K562 (cell line): ENCODE results near the gene IFNK. TPM values are rescaled to one million over a fixed set of nuclear protein-coding genes. Genes with fewer than 3 reads are reported as not detected.

Experiments used
- ATF7 ChIP-seq: fragments of 450-650 bp; IDR thresholded peaks from 2 replicates; pipeline ENCODE4 v1.7.1; 2014; ENCODE audit warnings: mild to moderate bottlenecking, moderate library complexity
- CREB1 ChIP-seq, 2 experiments: sonication (generic) in 1 of 2; formaldehyde crosslinking in 1 of 2; IDR thresholded peaks; 2 replicates each; pipeline versions ENCODE4 v1.6.1 to v1.8.0; 2012 to 2022; ENCODE audit warnings: inconsistent platforms in 1 of 2, mild to moderate bottlenecking in 1 of 2, missing genetic modification reagents in 1 of 2, moderate library complexity in 1 of 2
- CXXC5 ChIP-seq: fragments of 250-450 bp; sonication (Bioruptor Pico); IDR thresholded peaks from 2 replicates; pipeline ENCODE4 v1.8.0; 2022; ENCODE audit warnings: inconsistent platforms, mild to moderate bottlenecking, moderate library complexity
- DPF2 ChIP-seq: fragments of 450-650 bp; IDR thresholded peaks from 2 replicates; pipeline ENCODE4 v1.6.1; 2016
- EP400 ChIP-seq: fragments of 450-650 bp; IDR thresholded peaks from 2 replicates; pipeline ENCODE4 v1.6.1; 2017; ENCODE audit warnings: antibody characterized with exemption, mild to moderate bottlenecking, moderate library complexity
- FOXK2 ChIP-seq, 2 experiments: fragments of 450-650 bp; IDR thresholded peaks in 1 of 2; conservative IDR thresholded peaks in 1 of 2; 2 replicates each; pipeline ENCODE4 v1.6.1; 2016; ENCODE audit warnings: low read depth in 2 of 2, mild to moderate bottlenecking in 1 of 2
- FOXM1 ChIP-seq, 2 experiments: fragments of 450-650 bp in 1 of 2; sonication (generic) in 1 of 2; formaldehyde crosslinking in 1 of 2; IDR thresholded peaks; 2 replicates each; pipeline versions ENCODE4 v1.6.1 to v1.9.0; 2017 to 2022; ENCODE audit warnings: low read depth in 2 of 2, mild to moderate bottlenecking in 2 of 2, missing genetic modification reagents in 1 of 2, moderate library complexity in 1 of 2
- GABPA ChIP-seq: fragments of 200-800 bp; sonication (Bioruptor generic); conservative IDR thresholded peaks from 2 replicates; pipeline ENCODE4 v1.6.1; 2016; ENCODE audit warnings: low read depth, missing genetic modification characterization, missing compliant biosample characterization
- HDAC6 ChIP-seq: IDR thresholded peaks from 2 replicates; pipeline ENCODE4 v1.6.1; 2012; ENCODE audit warnings: low read depth, mild to moderate bottlenecking, control low read depth, inconsistent platforms, low read length, moderate library complexity
- HMG20B ChIP-seq: fragments of 250-450 bp; sonication (Bioruptor Pico); IDR thresholded peaks from 2 replicates; pipeline ENCODE4 v1.5.0; 2021; ENCODE audit warnings: mild to moderate bottlenecking
- KHSRP ChIP-seq: fragments of 450-650 bp; IDR thresholded peaks from 2 replicates; pipeline ENCODE4 v1.6.1; 2017
- MXI1 ChIP-seq: IDR thresholded peaks from 2 replicates; pipeline ENCODE4 v1.6.1; 2011; ENCODE audit warnings: low read depth, mild to moderate bottlenecking, improper control_type of control experiment, low read length
- NCOA1 ChIP-seq: fragments of 450-650 bp; IDR thresholded peaks from 2 replicates; pipeline ENCODE4 v1.6.1; 2016; ENCODE audit warnings: low read depth
- NELFE ChIP-seq: IDR thresholded peaks from 2 replicates; pipeline ENCODE4 v1.6.1; 2011; ENCODE audit warnings: mild to moderate bottlenecking; ENCODE audit not compliant: insufficient read depth, insufficient read length
- NRF1 ChIP-seq, 2 experiments: fragments of 450-650 bp; IDR thresholded peaks in 1 of 2; conservative IDR thresholded peaks in 1 of 2; 2 replicates each; pipeline ENCODE4 v1.6.1; 2014; ENCODE audit warnings: mild to moderate bottlenecking in 2 of 2
- TAF7 ChIP-seq: fragments of 450-650 bp; IDR thresholded peaks from 2 replicates; pipeline ENCODE4 v1.6.1; 2016; ENCODE audit warnings: missing genetic modification characterization, missing compliant biosample characterization
- ZBTB12 ChIP-seq: fragments of 250-450 bp; sonication (Bioruptor Pico); IDR thresholded peaks from 2 replicates; pipeline ENCODE4 v1.4.0; 2020
- ZNF143 ChIP-seq: sonication (generic); formaldehyde crosslinking; IDR thresholded peaks from 2 replicates; pipeline ENCODE4 v1.9.0; 2022; ENCODE audit warnings: mild to moderate bottlenecking, missing genetic modification reagents
- ZNF445 ChIP-seq: fragments of 250-450 bp; sonication (Bioruptor Pico); IDR thresholded peaks from 2 replicates; pipeline ENCODE4 v1.4.0; 2020; ENCODE audit warnings: low read depth, mild to moderate bottlenecking, moderate library complexity
- ZNF584 ChIP-seq: fragments of 200-800 bp; sonication (Bioruptor generic); IDR thresholded peaks from 2 replicates; pipeline ENCODE4 v1.6.1; 2016; ENCODE audit warnings: low read depth, mild to moderate bottlenecking, missing genetic modification characterization, missing compliant biosample characterization
- polyA plus RNA-seq, 8 experiments: library from polyadenylated mRNA; depleted of rRNA in 4 of 8; stranded (reverse) in 5 of 8; unstranded in 3 of 8; fragments of >200 nt; fragmentation: Nextera tagmentation in 2 of 8; fragmentation: Illumina TruSeq in 1 of 8; extraction: Ambion mirVana in 2 of 8; extraction: Trizol in 1 of 8; gene quantifications; 2 replicates each; pipeline versions ENCODE4 v1.2.1 to v1.2.3, GENCODE V29; 2011 to 2014; ENCODE audit warnings: inconsistent platforms in 1 of 8, missing spikeins in 1 of 8
- total RNA-seq, 7 experiments: library from RNA; depleted of rRNA in 6 of 7; stranded (reverse); fragments of >200 nt in 6 of 7; fragmentation: Illumina TruSeq in 2 of 7; extraction: Trizol in 2 of 7; gene quantifications; 2 replicates each; pipeline versions ENCODE4 v1.2.1 to v1.2.3, GENCODE V29; 2011 to 2021; ENCODE audit warnings: low replicate concordance in 1 of 7
- TF ChIP-seq, protein P1 (sequence below), 2 experiments: fragments of 450-650 bp; conservative IDR thresholded peaks; 2 replicates each; pipeline ENCODE4 v1.6.1; 2017; ENCODE audit warnings: mild to moderate bottlenecking in 2 of 2, moderate library complexity in 2 of 2
- TF ChIP-seq, protein P2 (sequence below), 2 experiments: IDR thresholded peaks; 2 replicates each; pipeline ENCODE4 v1.6.1; 2011; ENCODE audit warnings: borderline replicate concordance in 1 of 2, control low read depth in 1 of 2, low read depth in 1 of 2, low read length in 1 of 2, mild to moderate bottlenecking in 1 of 2, mixed read lengths in 1 of 2, moderate library complexity in 1 of 2; ENCODE audit not compliant: insufficient read depth in 1 of 2, insufficient read length in 1 of 2, poor library complexity in 1 of 2, severe bottlenecking in 1 of 2; ENCODE audit errors: extremely low read depth in 1 of 2
- TF ChIP-seq, protein P3 (sequence below): sonication (generic); formaldehyde crosslinking; IDR thresholded peaks from 2 replicates; pipeline ENCODE4 v1.9.0; 2022; ENCODE audit warnings: mild to moderate bottlenecking, missing genetic modification reagents

IFNK gene
- total and polyA plus RNA-seq, 9 of the 15 experiments (the other 6 are each of a cell fraction or from before 2014, with no cell fraction given), result 0.11 TPM; not detected in 8

GRCh38 chr9:27573634-27574590 is 49.8 kb downstream of the IFNK start (continued):
- TF ChIP-seq HDAC6 (no peak), DPF2 (0 out of 2 replicates have a peak, but pooled peaks have one; percentile 26), MXI1 (no peak), ZNF143 (CRISPR knock-in tag) (no peak), GABPA (tag) (peak; percentile 71), NCOA1 (peak; percentile 81), CXXC5 (CRISPR knock-in tag) (peak; percentile 74), HMG20B (no peak), ATF7 (peak; percentile 93), FOXK2 (conservative IDR thresholded peaks at IDR 0.05 in 1 of 2, IDR thresholded peaks at IDR 0.05 in 1 of 2; ENCODE audit: low read depth in 2 of 2) (peak; percentile 59 to 67), ZNF445 (no peak), KHSRP (peak; percentile 56; the same call in 1 of the 2 replicates), ZBTB12 (CRISPR knock-in tag) (peak; percentile 79), TAF7 (no peak), EP400 (peak; percentile 67), ZNF584 (CRISPR knock-in tag) (no peak), CREB1 (IDR thresholded peaks at IDR 0.05) (peak; percentile 96), CREB1 (CRISPR knock-in tag; IDR thresholded peaks at IDR 0.05) (peak; percentile 90), FOXM1 (IDR thresholded peaks at IDR 0.05; ENCODE audit: low read depth) (no peak), FOXM1 (CRISPR knock-in tag; IDR thresholded peaks at IDR 0.05; ENCODE audit: low read depth) (no peak), NRF1 (conservative IDR thresholded peaks at IDR 0.05 in 1 of 2, IDR thresholded peaks at IDR 0.05 in 1 of 2) (0 out of 4 replicates have a peak, but pooled peaks of 1 of the 2 experiments have one; percentile 9), NELFE (no peak)
- TF ChIP-seq, protein P1, sequence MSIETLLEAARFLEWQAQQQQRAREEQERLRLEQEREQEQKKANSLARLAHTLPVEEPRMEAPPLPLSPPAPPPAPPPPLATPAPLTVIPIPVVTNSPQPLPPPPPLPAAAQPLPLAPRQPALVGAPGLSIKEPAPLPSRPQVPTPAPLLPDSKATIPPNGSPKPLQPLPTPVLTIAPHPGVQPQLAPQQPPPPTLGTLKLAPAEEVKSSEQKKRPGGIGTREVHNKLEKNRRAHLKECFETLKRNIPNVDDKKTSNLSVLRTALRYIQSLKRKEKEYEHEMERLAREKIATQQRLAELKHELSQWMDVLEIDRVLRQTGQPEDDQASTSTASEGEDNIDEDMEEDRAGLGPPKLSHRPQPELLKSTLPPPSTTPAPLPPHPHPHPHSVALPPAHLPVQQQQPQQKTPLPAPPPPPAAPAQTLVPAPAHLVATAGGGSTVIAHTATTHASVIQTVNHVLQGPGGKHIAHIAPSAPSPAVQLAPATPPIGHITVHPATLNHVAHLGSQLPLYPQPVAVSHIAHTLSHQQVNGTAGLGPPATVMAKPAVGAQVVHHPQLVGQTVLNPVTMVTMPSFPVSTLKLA (conservative IDR thresholded peaks at IDR 0.05), result peak; percentile 43 to 64; a peak in 2 of 4 replicates
- TF ChIP-seq, protein P2, sequence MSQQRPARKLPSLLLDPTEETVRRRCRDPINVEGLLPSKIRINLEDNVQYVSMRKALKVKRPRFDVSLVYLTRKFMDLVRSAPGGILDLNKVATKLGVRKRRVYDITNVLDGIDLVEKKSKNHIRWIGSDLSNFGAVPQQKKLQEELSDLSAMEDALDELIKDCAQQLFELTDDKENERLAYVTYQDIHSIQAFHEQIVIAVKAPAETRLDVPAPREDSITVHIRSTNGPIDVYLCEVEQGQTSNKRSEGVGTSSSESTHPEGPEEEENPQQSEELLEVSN (IDR thresholded peaks at IDR 0.05; ENCODE audit: borderline replicate concordance in 1 of 2, extremely low read depth in 1 of 2, insufficient read depth in 1 of 2, insufficient read length in 1 of 2, low read depth in 1 of 2, low read length in 1 of 2, poor library complexity in 1 of 2, severe bottlenecking in 1 of 2), result peak in 1 of 2 experiments; percentile 53
- TF ChIP-seq, protein P3, sequence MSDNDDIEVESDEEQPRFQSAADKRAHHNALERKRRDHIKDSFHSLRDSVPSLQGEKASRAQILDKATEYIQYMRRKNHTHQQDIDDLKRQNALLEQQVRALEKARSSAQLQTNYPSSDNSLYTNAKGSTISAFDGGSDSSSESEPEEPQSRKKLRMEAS (CRISPR knock-in tag), result peak; percentile 28; the same call in 1 of the 2 replicates
